RWPE2 (cell line): Measurements from ENCODE around the gene ACAT2.
A peak's percentile ranks its signal among the peaks of the same experiment; 100 is the strongest.

Source experiments
- ATAC-seq: fragments of 200-7000 bp; cut with Tn5 transposase; 3 replicates; pipeline ENCODE4 v1.9.1; 2021; ENCODE audit warnings: low read depth
- DNase-seq: peaks from one replicate; pipeline ENCODE4 v3.0.0-alpha.2; 2020; ENCODE audit warnings: low spot score
- H3K27ac ChIP-seq: fragments of 450-650 bp; 2 replicates; pipeline ENCODE4 v1.5.1; 2017; ENCODE audit warnings: mild to moderate bottlenecking; ENCODE audit not compliant: poor library complexity, severe bottlenecking
- H3K27me3 ChIP-seq: fragments of 250-450 bp; sonication (Bioruptor Pico); 2 replicates; pipeline ENCODE4 v1.5.1; 2021; ENCODE audit warnings: mild to moderate bottlenecking, moderate library complexity; ENCODE audit not compliant: insufficient read depth, poor library complexity, severe bottlenecking
- H3K36me3 ChIP-seq: fragments of 250-450 bp; sonication (Bioruptor Pico); 2 replicates; pipeline ENCODE4 v1.5.1; 2020; ENCODE audit warnings: low read depth, mild to moderate bottlenecking, moderate library complexity
- H3K4me1 ChIP-seq: fragments of 250-450 bp; sonication (Bioruptor Pico); 2 replicates; pipeline ENCODE4 v1.5.1; 2021; ENCODE audit warnings: mild to moderate bottlenecking, moderate library complexity; ENCODE audit not compliant: insufficient read depth, poor library complexity, severe bottlenecking
- H3K4me3 ChIP-seq: fragments of 250-450 bp; sonication (Bioruptor Pico); 2 replicates; pipeline ENCODE4 v1.5.1; 2021; ENCODE audit warnings: mild to moderate bottlenecking, moderate library complexity; ENCODE audit not compliant: severe bottlenecking
- H3K9me3 ChIP-seq: fragments of 250-450 bp; sonication (Bioruptor Pico); 2 replicates; pipeline ENCODE4 v1.5.1; 2021; ENCODE audit warnings: mild to moderate bottlenecking, moderate library complexity; ENCODE audit not compliant: severe bottlenecking
- TF ChIP-seq, protein P1 (sequence below): fragments of 450-650 bp; IDR thresholded peaks from one replicate; pipeline ENCODE4 v1.5.1; 2017; ENCODE audit warnings: mild to moderate bottlenecking, moderate library complexity; ENCODE audit not compliant: poor library complexity, severe bottlenecking

ACAT2 gene

DNA sequence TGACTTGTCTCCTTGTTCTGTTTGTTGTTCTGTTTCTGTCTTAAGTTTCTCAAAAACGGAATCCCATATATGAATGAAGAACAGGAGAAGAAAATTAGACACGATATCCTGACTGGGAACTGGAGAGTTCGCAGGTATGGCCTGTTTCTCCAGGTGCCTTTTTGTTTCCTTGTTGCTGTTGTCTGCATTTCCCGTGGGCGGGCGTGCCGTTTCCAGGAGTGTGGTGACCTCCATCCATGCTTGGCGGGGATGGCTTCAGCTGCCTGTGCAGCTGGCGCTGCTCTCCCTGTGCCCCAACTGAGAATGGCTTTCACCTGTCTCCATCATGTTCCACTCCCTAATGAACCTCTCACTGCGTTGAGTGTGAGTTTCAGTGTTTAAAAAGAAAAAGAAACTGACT, 42.7 kb downstream of the ACAT2 start:
- H3K9me3 ChIP-seq, result no peaks in the 10 kb centered on the region
- DNase-seq (no peak), ATAC-seq (no peak)
- peaks cover 5% of the 10 kb centered on the region for H3K4me1 ChIP-seq
- no peaks in the 10 kb centered on the region for H3K27me3 ChIP-seq
- H3K36me3 ChIP-seq, result peaks cover 12% of the 10 kb centered on the region
- no peak overlapping the region for H3K27ac ChIP-seq
- TF ChIP-seq, protein P1, sequence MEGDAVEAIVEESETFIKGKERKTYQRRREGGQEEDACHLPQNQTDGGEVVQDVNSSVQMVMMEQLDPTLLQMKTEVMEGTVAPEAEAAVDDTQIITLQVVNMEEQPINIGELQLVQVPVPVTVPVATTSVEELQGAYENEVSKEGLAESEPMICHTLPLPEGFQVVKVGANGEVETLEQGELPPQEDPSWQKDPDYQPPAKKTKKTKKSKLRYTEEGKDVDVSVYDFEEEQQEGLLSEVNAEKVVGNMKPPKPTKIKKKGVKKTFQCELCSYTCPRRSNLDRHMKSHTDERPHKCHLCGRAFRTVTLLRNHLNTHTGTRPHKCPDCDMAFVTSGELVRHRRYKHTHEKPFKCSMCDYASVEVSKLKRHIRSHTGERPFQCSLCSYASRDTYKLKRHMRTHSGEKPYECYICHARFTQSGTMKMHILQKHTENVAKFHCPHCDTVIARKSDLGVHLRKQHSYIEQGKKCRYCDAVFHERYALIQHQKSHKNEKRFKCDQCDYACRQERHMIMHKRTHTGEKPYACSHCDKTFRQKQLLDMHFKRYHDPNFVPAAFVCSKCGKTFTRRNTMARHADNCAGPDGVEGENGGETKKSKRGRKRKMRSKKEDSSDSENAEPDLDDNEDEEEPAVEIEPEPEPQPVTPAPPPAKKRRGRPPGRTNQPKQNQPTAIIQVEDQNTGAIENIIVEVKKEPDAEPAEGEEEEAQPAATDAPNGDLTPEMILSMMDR, result no peak
- no peak overlapping the region for H3K4me3 ChIP-seq

DNA sequence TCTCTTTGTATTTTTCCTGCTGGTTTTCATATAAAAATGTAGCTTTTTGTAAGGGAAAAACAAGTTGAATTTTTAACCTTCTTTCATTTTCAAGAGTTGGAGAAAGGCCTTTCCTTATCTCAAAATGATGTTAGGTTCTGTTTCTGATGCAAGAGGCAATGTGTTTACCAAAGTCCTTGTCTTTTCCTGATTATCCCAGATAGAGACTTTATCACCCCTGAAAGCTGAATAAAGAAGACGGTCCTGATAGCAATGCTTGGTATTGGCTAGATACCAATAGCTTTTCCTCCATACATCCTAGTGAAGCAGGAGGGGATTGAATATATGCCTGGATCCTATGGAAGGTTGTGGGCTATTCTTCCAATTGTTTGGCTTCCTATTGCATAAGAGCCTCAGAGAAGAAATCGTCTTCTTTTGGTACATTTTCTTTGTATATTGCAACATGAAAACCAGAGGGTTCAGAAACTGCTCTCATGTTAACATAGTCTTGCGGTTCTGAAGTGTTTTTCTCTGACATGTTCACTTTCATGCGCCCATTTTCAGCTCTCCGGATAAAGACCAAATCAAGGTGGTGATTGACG, 43.7 kb downstream of the ACAT2 start:
- peaks cover 8% of the 10 kb centered on the region for H3K36me3 ChIP-seq
- DNase-seq, result no peak
- peaks cover 5% of the 10 kb centered on the region for H3K4me1 ChIP-seq
- TF ChIP-seq, protein P1, result no peak
- no peak for ATAC-seq
- no peak overlapping the region for H3K4me3 ChIP-seq
- no peak overlapping the region for H3K27ac ChIP-seq
- no peaks in the 10 kb centered on the region for H3K9me3 ChIP-seq
- no peaks in the 10 kb centered on the region for H3K27me3 ChIP-seq

DNA sequence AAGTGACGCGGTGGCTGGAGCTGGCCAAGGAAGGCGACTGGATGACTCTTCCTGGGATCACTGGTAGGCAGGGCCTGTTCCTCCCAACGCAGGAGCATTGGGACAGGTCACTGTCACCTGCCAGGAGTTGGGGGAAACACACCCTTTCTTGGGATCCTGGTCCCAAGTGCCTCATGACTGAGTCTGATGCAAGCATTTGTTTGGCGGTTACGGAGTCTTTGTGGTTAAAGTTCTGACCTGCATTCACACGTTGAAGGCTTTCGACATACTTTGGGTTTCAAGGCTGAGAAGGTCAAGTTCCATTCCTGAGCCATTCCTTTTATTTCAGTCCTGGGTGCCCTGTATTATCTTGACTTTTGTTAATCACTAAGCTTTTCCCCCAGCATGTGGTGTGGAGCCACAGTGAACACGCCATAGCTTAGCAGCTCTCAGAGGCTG, 44.2 kb downstream of the ACAT2 start:
- ATAC-seq (0 out of 3 replicates have a peak, but pooled peaks have one; percentile 11), DNase-seq (no peak)
- no peak overlapping the region for H3K27ac ChIP-seq
- H3K4me3 ChIP-seq, result no peak overlapping the region
- no peaks in the 10 kb centered on the region for H3K9me3 ChIP-seq
- TF ChIP-seq, protein P1, result no peak
- peaks cover 5% of the 10 kb centered on the region for H3K4me1 ChIP-seq
- H3K27me3 ChIP-seq, result no peaks in the 10 kb centered on the region
- peaks cover 8% of the 10 kb centered on the region for H3K36me3 ChIP-seq

DNA sequence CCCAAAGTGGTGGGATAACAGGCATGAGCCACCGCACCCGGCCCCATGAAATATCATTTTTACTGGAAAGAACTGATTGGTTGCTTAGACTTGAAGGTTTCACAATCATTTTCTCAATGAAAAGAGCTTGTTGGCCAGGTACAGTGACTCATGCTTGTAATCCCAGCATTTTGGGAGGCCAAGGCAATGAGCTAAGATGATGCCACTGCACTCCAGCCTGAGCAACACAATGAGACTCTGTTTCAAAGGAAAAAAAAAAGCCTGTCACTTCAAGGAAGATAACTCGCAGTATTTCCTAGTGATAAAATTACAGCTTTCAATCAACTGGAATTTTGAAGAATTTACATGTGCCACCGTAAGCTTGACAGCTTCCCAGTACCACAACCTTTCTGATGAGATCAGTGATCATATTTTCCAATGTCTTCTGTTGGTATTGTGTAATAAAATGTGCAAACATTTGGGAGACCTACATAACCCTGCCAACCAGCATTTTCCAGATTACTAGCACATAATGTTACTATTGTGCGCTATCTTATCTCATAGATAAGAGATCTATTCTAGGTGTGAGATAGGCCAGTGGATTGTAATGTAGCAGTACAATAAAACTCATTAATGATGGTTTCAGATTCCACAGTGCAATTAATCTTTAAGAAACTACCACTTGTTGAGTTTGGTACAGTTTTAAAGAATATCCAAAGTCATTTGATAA, 45.5 kb downstream of the ACAT2 start:
- Histone ChIP-seq H3K36me3 (peaks cover 8% of the 10 kb centered on the region), H3K9me3 (no peaks in the 10 kb centered on the region), H3K4me3 (no peak overlapping the region), H3K27me3 (no peaks in the 10 kb centered on the region), H3K4me1 (peaks cover 5% of the 10 kb centered on the region), H3K27ac (no peak overlapping the region)
- TF ChIP-seq, protein P1, result no peak
- peak; percentile 89 for ATAC-seq
- DNase-seq, result no peak

DNA sequence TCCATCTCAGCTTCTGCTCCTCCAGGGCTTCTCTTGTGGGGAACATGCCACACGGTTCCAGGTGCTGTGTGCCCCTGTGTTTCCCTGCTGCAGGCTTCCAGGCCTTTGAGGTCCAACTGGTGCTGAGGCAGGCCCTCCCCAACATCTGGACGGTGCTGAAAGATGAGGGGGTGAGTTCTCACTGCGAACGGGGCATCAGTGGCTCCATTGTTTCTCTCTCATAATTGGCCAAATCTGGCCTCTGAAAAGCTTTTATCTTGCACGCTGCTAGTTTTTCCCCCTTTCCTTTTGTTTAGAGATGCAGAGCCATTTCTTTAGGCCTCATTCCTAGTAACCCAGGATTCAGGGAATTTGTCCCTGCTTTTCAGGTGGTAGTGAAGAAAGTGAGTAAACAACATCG, 46.8 kb downstream of the ACAT2 start:
- TF ChIP-seq, protein P1, result no peak

More for the DNA sequence above, 46.8 kb downstream of the ACAT2 start:
- no peaks in the 10 kb centered on the region for H3K9me3 ChIP-seq
- peaks cover 5% of the 10 kb centered on the region for H3K4me1 ChIP-seq
- peaks cover 8% of the 10 kb centered on the region for H3K36me3 ChIP-seq
- no peak overlapping the region for H3K27ac ChIP-seq
- no peaks in the 10 kb centered on the region for H3K27me3 ChIP-seq
- ATAC-seq (no peak), DNase-seq (no peak)
- no peak overlapping the region for H3K4me3 ChIP-seq
